GM10248 (cell line): ENCODE results near the gene ZNF681.

Experiments used
- CTCF ChIA-PET: fragments of 300-600 bp; sonication (Branson Sonifier 250); formaldehyde crosslinking; extraction: SDS; loops from one replicate; lab custom pipeline; 2021; ENCODE audit warnings: antibody characterized with exemption; lab: Yijun Ruan, JAX
- POLR2A ChIA-PET: fragments of 350-650 bp; sonication (Branson Sonifier 250); formaldehyde crosslinking; extraction: SDS; loops from one replicate; lab custom pipeline; 2020; ENCODE audit warnings: antibody characterized with exemption; lab: Yijun Ruan, JAX
- DNase-seq: peaks from one replicate; pipeline ENCODE4 v3.0.0; 2012; ENCODE audit errors: extremely low spot score
- CTCF ChIP-seq: IDR thresholded peaks from 2 replicates; pipeline ENCODE4 v1.5.1; 2012; ENCODE audit warnings: mild to moderate bottlenecking, low read depth; ENCODE audit errors: extremely low read depth, missing control alignments, control extremely low read depth

The ZNF681 gene

GRCh38 chr19:23799321-23799720 lies 40.6 kb upstream of the ZNF681 start:
- TF ChIP-seq CTCF: no peak
- POLR2A ChIA-PET: no interaction called here
- CTCF ChIA-PET: no interaction called here
- DNase-seq: no peak

DNA sequence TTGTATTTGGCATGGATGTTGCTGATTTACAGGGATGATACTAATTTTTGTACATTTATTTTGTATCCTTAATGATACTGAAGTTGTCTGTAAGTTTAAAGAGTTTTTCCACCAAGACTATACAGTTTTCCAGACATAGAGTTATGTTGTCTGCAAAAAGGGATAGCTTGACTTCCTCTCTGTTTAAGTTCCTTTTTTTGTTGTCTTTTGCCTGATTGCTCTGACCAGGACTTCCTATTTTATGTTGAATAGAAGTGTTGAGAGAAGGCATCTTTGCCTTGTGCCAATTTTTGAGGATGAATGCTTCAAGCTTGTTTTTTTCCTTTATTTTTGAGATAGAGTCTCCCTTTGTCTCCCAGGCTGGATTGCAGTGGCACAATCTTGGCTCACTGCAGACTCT lies 36.8 kb upstream of the ZNF681 start:
- TF ChIP-seq CTCF: no peak
- DNase-seq: no peak
- ChIA-PET POLR2A (no interaction called here), CTCF (no interaction called here)

DNA sequence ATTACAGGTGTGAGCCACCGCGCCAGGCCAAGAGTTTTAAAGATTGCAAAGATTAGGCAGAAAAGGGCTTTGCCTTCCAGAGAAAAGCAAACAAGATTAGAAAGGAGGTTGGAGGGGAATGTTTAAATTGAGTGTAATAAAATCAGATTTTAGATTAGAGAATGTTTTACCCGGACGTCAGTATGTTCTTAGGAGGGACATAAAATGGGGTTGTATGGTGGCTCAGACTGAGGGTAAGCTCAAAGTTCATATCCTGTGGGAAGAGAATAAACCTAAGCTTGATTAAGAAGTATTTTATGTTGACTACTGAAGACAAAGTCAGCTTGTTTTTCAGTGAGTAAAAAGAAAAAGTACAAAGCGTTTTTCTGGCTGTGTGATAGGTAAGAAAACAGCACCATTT lies 34.1 kb upstream of the ZNF681 start:
- CTCF ChIA-PET: no interaction called here

GRCh38 chr19:23790641-23791488 lies 32.2 kb upstream of the ZNF681 start:
- POLR2A ChIA-PET: no interaction called here
- CTCF ChIA-PET: no interaction called here
- TF ChIP-seq CTCF: no peak
- DNase-seq: no peak

More for the DNA sequence above, 34.1 kb upstream of the ZNF681 start:
- DNase-seq: no peak
- POLR2A ChIA-PET: no interaction called here
- TF ChIP-seq CTCF: no peak

DNA sequence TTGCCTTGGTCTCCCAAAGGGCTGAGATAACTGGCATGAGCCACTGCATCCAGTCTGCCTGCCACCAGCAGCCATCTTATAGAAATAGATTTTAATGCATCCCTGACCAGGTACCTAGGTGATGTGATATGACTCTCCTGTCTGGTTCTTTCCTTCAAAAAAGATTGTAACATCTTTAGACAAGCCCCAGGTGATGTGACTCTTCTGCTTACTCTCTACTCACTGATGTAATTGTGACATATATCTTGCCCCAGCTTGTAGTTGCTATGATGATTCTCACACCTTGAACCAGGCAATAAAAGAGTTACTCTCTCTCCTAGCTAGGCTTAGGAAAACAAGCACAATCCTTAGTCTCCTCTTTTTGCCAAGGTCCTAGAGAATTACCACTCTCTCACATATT lies 30.6 kb upstream of the ZNF681 start:
- ChIA-PET CTCF (no interaction called here), POLR2A (no interaction called here)
- no peak for TF ChIP-seq CTCF
- DNase-seq: no peak

GRCh38 chr19:23788411-23788810 lies 29.7 kb upstream of the ZNF681 start:
- ChIA-PET CTCF (no interaction called here), POLR2A (no interaction called here)
- no peak for DNase-seq
- no peak for TF ChIP-seq CTCF
